GM12892 (cell line): ENCODE measurements around the gene TTYH3.

Experiments used
- POLR2A ChIP-seq: IDR thresholded peaks from 2 replicates; pipeline ENCODE4 v1.6.1; 2011; ENCODE audit warnings: low read depth, low read length, control low read depth
- POLR2AphosphoS5 ChIP-seq: IDR thresholded peaks from 2 replicates; pipeline ENCODE4 v1.6.1; 2011; ENCODE audit warnings: low read depth, low read length, control low read depth

DNA sequence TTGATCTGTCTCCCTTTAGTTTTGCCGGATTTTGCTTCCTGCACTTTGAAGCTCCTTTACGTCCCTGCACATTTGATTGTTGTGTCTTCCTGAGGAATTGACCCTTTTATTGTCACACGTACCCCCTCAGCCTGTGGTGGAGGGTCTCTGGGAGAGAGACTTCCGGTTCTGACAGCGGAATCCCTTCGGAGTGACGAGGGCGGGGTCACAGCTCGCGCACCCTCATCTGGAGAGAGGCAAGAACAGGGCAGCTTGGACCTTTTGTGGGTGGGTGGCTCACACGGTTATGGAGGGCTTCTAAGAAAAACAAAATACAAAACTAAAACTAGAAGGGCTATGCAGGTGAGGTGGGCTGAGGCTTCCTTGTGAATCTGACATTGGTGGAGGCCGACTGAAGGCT is 82.2 kb downstream of the TTYH3 start:
- no peak for TF ChIP-seq POLR2A
- TF ChIP-seq POLR2AphosphoS5, result no peak
